Posterior vena cava (tissue), 2 donors: Measurements from ENCODE around the gene TCOF1. TPM values are rescaled to one million over a fixed set of nuclear protein-coding genes. Genes with fewer than 3 reads are reported as not detected.

Experiments
- DNase-seq: peaks from one replicate; pipeline ENCODE4 v3.0.0-alpha.2; 2020; ENCODE audit warnings: low spot score
- intact Hi-C, 2 donors: fragments of 100-400 bp; cut with DNase I; formaldehyde crosslinking; loops; one replicate each; pipeline versions ENCODE4 v1.14.1 to v1.14.2; 2022 to 2023
- total RNA-seq, 2 donors: library from RNA; stranded (reverse); fragmentation: NEBNext Ultra II Directional; extraction: Animal tissue kit (Norgen Biotek cat#: 25700); gene quantifications; one replicate each; pipeline ENCODE4 v1.2.1, GENCODE V29; 2021
- donor health status: DM: yes; HTN: yes; CAD: no.
- donor health status: DM: yes; HTN: yes; CAD: no.

TCOF1 gene
- total RNA-seq, 2 donors from 2014 or later: 19.2 to 24.4 TPM

- intact Hi-C loops: no loop called here
- no peak for DNase-seq
Measured at GRCh38 chr5:150342583-150342982, 14.9 kb upstream of the TCOF1 start.

DNA sequence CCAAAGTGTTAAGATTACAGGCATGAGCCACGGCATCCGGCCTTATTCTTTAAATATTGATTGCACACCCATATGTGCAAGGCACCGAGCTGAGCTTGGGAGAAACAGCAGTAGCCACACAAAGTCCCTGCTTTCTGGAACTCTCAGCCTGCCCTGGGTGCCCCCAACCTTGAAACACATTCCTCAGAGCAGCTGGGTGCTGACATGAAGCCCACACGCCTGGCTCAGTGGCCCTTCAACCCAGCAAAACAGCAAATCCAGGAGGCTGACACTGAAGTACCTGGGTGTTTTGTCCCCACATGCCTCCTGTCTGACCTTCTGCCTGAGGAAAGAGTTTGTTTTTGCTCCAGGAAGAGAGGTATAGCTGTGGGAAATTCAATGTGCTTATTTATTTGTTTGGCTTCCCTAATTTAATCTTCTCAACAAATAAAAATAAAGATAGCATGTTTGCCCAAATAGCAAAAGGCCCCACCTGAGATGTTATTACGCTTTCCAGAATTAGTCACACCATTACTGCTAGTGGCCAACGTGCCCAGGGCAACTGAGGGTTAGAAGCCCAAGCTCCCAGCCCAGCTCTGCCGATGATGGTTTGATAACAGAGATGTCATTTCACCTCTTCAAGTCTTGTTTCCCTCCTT is 13.4 kb upstream of the TCOF1 start:
- intact Hi-C loops: no loop called here
- no peak for DNase-seq

GRCh38 chr5:150345716-150346115 is 11.8 kb upstream of the TCOF1 start:
- intact Hi-C loops: no loop called here
- DNase-seq: no peak

DNA sequence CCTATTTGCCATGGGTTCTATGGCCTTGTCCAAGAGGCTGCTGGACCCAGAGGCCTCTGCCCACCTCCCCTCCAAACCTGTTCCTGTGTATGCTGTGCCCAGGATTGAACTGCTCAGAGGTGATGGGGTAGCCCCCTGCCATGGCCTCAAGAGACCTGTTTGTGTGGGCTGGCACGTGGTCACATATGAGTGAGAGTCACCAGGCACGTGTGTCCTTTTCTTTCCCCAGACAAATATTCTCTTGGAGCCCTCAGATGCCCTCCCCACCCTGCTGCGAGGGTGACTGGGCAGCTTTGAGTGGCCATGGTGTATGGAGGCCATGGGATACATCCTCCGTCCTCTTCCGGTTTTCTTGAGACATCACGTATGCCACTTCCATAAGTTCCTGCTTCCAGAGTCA is 10.9 kb upstream of the TCOF1 start:
- DNase-seq: no peak
- intact Hi-C loops: no loop called here

DNA sequence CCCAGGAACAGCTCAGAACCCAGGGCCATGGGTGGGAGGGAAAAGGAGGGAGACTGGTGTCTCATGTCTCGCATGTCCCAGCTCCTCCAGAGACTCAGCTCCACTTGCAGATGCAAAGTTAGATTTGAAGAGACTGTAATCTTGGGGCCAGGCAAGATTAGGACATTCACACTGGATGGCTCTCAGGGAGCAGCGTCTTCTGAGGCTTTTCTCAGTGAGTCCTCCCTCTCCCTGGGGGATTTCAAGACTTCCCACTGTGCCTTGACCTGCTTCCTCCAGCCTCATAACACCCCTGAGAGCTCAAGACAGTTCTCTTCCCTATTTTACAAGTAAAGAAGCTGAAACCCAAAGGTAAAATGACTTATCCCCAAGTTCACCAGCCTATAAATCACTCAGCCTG is 10.5 kb upstream of the TCOF1 start:
- no peak for DNase-seq
- intact Hi-C loops: no loop called here

- DNase-seq: no peak
- intact Hi-C loops: no loop called here
Measured at GRCh38 chr5:150347451-150347850, 10.0 kb upstream of the TCOF1 start.

DNA sequence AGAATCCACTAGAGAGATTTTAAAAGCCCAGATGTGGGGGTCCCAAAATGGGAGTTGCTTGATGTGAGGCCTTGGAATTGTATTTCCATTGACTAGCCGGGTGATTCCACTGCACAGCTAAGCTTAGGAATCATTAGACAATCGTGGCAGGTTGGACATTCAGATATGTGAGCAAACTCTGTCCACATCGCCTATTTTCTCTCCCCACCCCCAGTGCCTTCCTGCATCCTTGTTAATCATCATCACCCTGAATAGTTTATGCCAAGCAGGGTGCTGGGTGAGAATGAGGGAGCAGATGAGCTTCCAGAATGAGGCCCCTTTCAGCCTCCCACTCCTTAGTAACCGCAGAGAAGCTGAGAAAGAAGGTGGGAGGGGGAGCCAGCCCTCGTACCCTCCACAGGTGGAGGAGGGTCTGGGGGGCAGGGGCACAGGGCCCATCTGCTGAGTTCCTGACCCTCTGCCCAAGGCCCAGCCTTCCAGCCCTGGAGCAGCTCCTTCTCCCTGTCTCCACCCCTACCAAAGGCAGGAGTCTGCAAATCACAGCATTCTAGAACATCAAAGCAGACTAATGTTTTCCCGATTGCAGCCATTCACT is 7.7 kb upstream of the TCOF1 start:
- intact Hi-C loops: loop anchor here in 1 of 2 donors (5.0 kb wide), 1 partner anchor 842 kb away; no protein-coding TSS in a partner anchor
- no peak for DNase-seq

GRCh38 chr5:150350524-150351344 is 6.8 kb upstream of the TCOF1 start:
- intact Hi-C loops: loop anchor here in 1 of 2 donors (5.0 kb wide), 1 partner anchor 843 kb away; no protein-coding TSS in a partner anchor
- peak; percentile 87 for DNase-seq

- DNase-seq: no peak
- intact Hi-C loops: loop anchor here in 1 of 2 donors (5.0 kb wide), 1 partner anchor 845 kb away; no protein-coding TSS in a partner anchor
Measured at GRCh38 chr5:150352244-150353031, 5.1 kb upstream of the TCOF1 start.

GRCh38 chr5:150353032-150353675 is 4.3 kb upstream of the TCOF1 start:
- intact Hi-C loops: loop anchor here in 1 of 2 donors (5.0 kb wide), 1 partner anchor 846 kb away; no protein-coding TSS in a partner anchor
- no peak for DNase-seq

GRCh38 chr5:150355791-150356190 is 1.7 kb upstream of the TCOF1 start:
- intact Hi-C loops: no loop called here
- no peak for DNase-seq

GRCh38 chr5:150356575-150357294 is 762 bp upstream of the TCOF1 start:
- no peak for DNase-seq
- intact Hi-C loops: no loop called here

DNA sequence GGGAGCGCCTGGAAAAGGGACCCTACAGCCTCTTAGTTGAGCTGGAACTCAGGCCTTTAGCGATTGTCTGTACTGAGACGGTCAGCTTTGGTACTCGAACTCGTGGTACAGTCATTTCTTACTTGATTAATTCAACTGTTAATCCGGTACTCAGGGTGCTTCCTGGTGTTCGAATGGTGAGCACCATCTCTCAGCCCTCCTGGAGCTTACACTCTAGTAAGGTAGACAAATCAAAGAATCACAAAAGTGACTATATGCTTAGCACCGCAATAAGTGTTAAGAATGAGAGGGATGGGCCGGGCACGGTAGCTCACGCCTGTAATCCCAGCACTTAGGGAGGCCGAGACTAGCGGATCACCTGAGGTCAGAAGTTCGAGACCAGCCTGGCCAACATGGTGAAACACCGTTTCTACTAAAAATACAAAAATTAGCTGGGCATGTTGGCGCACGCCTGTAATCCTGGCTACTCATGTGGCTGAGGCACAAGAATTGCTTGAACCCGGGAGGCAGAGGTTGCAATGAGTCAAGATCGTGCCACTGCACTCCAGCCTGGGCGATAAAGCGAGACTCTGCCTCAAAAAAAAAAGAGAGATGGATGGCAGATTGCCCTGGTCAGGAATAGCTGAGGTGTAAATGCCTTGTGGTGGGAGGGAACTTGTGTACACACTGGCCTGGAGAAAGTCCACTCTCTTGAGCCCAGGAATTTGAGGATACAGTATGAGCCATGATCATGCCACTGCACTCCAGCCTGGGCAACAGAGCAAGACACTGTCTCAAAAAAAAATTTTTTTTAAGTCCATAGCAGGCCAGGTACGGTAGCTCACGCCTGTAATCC is 981 bp downstream of the TCOF1 start:
- intact Hi-C loops: no loop called here
- DNase-seq: no peak

GRCh38 chr5:150361301-150361700 is 3.8 kb downstream of the TCOF1 start:
- DNase-seq: no peak
- intact Hi-C loops: no loop called here

GRCh38 chr5:150363185-150363584 is 5.7 kb downstream of the TCOF1 start:
- intact Hi-C loops: no loop called here
- DNase-seq: no peak

GRCh38 chr5:150364004-150364403 is 6.5 kb downstream of the TCOF1 start:
- no peak for DNase-seq
- intact Hi-C loops: no loop called here

- intact Hi-C loops: no loop called here
- no peak for DNase-seq
Measured at GRCh38 chr5:150368526-150368925, 11.0 kb downstream of the TCOF1 start.

GRCh38 chr5:150372639-150373038 is 15.1 kb downstream of the TCOF1 start:
- intact Hi-C loops: no loop called here
- DNase-seq: no peak
